ENCODE results near the gene KLHL26. TPM values are rescaled to one million over a fixed set of nuclear protein-coding genes. Genes with fewer than 3 reads are reported as not detected.

KLHL26 gene
- total and polyA plus RNA-seq, 8 donors: 4.3 to 10.4 (median 6.2) TPM

- no peak overlapping the region for H3K27ac ChIP-seq
- ATAC-seq (no peak), DNase-seq (no peak)
- H3K36me3 ChIP-seq: no peaks in the 10 kb centered on the region
- H3K27me3 ChIP-seq: peaks cover 0 to 2% of the 10 kb centered on the region in 2 donors
- H3K9me3 ChIP-seq: no peaks in the 10 kb centered on the region
- H3K4me1 ChIP-seq: peaks cover 3 to 18% of the 10 kb centered on the region in 2 donors
- no peak for TF ChIP-seq CTCF (IDR thresholded peaks at IDR 0.05)
- intact Hi-C loops (cut with DNase I): no loop called here
- no peak overlapping the region for H3K4me3 ChIP-seq
Measured at GRCh38 chr19:18634612-18635297, 2.1 kb upstream of the KLHL26 start.

- no peak for ATAC-seq
- no peak for TF ChIP-seq CTCF (IDR thresholded peaks at IDR 0.05)
- peak overlapping the region in 1 of 2 donors; percentile 64 for H3K4me3 ChIP-seq
- no peaks in the 10 kb centered on the region for H3K36me3 ChIP-seq
- no peak for DNase-seq
- no peaks in the 10 kb centered on the region for H3K9me3 ChIP-seq
- no peak overlapping the region for H3K27ac ChIP-seq
- H3K27me3 ChIP-seq: no peaks in the 10 kb centered on the region
- intact Hi-C loops (cut with DNase I): no loop called here
- H3K4me1 ChIP-seq: peaks cover 3 to 18% of the 10 kb centered on the region in 2 donors
Measured at GRCh38 chr19:18635831-18636182, 1.0 kb upstream of the KLHL26 start.

GRCh38 chr19:18636183-18636968 is 452 bp upstream of the KLHL26 start:
- intact Hi-C loops (cut with DNase I): no loop called here
- TF ChIP-seq CTCF (IDR thresholded peaks at IDR 0.05): no peak
- Histone ChIP-seq H3K9me3 (no peaks in the 10 kb centered on the region), H3K4me3 (peak overlapping the region; percentile 64 to 80), H3K27ac (peak overlapping the region; percentile 33 to 72), H3K36me3 (no peaks in the 10 kb centered on the region), H3K4me1 (peaks cover 3 to 18% of the 10 kb centered on the region in 2 donors), H3K27me3 (no peaks in the 10 kb centered on the region)
- ATAC-seq (peak; percentile 95), DNase-seq (peak; percentile 76 to 99 (median 96))

- no peak for DNase-seq
- Histone ChIP-seq H3K9me3 (no peaks in the 10 kb centered on the region), H3K27me3 (no peaks in the 10 kb centered on the region), H3K4me1 (peaks cover 3 to 18% of the 10 kb centered on the region in 2 donors), H3K36me3 (no peaks in the 10 kb centered on the region), H3K4me3 (peak overlapping the region; percentile 64 to 80), H3K27ac (peak overlapping the region in 1 of 2 donors; percentile 72)
- TF ChIP-seq CTCF (IDR thresholded peaks at IDR 0.05): no peak
- intact Hi-C loops (cut with DNase I): no loop called here
- ATAC-seq: peak; percentile 16
Measured at GRCh38 chr19:18637673-18638630, 1.1 kb downstream of the KLHL26 start.

Measured in left lung (tissue), 10 donors.